HepG2 (cell line): ENCODE data around the gene PALM3. TPM values are rescaled to one million over a fixed set of nuclear protein-coding genes. Genes with fewer than 3 reads are reported as not detected.

ENCODE experiments used
- ATAC-seq: fragments of 200-7000 bp; cut with Tn5 transposase; 3 replicates; pipeline ENCODE4 v1.9.1; 2020; ENCODE audit warnings: mild to moderate bottlenecking, moderate library complexity
- BruUV-seq: library from RNA; stranded (reverse); fragments of 400-500 nt; replicated peaks from 2 replicates; lab custom pipeline; 2021; lab: Mats Ljungman, UMichigan
- CTCF ChIA-PET: fragments of 300-600 bp; formaldehyde crosslinking; extraction: SDS; loops from one replicate; lab custom pipeline; 2021; ENCODE audit warnings: low total read pairs, inconsistent platforms, low intra/inter-chr PET ratio; lab: Yijun Ruan, JAX
- POLR2A ChIA-PET: fragments of 350-600 bp; sonication (Branson Sonifier 250); formaldehyde crosslinking; loops from one replicate; lab custom pipeline; 2020; ENCODE audit warnings: antibody characterized with exemption, inconsistent platforms; lab: Yijun Ruan, JAX
- DNase-seq: peaks from one replicate; pipeline ENCODE4 v3.0.0-alpha.2; 2015; ENCODE audit warnings: low spot score
- FAIRE-seq: peaks from 3 replicates; lab custom pipeline; 2011; peaks lifted over from hg19 to GRCh38; lab: Jason Lieb, UNC
- H2AFZ ChIP-seq: one replicate; pipeline ENCODE4 v1.6.1; 2011; ENCODE audit warnings: low read length, inconsistent platforms
- H3K27ac ChIP-seq: fragments of 300-600 bp; 3 replicates; pipeline ENCODE4 v1.8.0; 2011; ENCODE audit warnings: mixed run types, mild to moderate bottlenecking, mixed read lengths, low read length, inconsistent platforms; ENCODE audit not compliant: insufficient read depth; ENCODE audit errors: extremely low read length
- H3K27me3 ChIP-seq, 2 experiments: fragments of 200-600 bp in 1 of 2; 2 replicates in 1 of 2; 3 replicates in 1 of 2; pipeline versions ENCODE4 v1.6.0 to v1.8.0; 2011; ENCODE audit warnings: low read length in 2 of 2, mild to moderate bottlenecking in 2 of 2, moderate library complexity in 2 of 2, inconsistent platforms in 1 of 2; ENCODE audit not compliant: insufficient read depth in 2 of 2, control insufficient read depth in 1 of 2
- H3K36me3 ChIP-seq, 2 experiments: fragments of 200-600 bp in 1 of 2; replicated peaks in 1 of 2; 2 replicates in 1 of 2; 3 replicates in 1 of 2; pipeline versions ENCODE4 v1.5.1 to v1.8.0; 2011; ENCODE audit warnings: low read length in 2 of 2, inconsistent platforms in 1 of 2; ENCODE audit not compliant: insufficient read depth in 2 of 2, control insufficient read depth in 1 of 2
- H3K4me1 ChIP-seq: 2 replicates; pipeline ENCODE4 v1.5.1; 2012; ENCODE audit warnings: low read length, inconsistent platforms; ENCODE audit not compliant: insufficient read depth
- H3K4me2 ChIP-seq: 2 replicates; pipeline ENCODE4 v1.6.0; 2011; ENCODE audit warnings: low read depth, low read length, inconsistent platforms
- H3K4me3 ChIP-seq, 3 experiments: fragments of 200-600 bp in 1 of 3; sonication (generic), shearing (Covaris generic) in 1 of 3; replicated peaks in 1 of 3; 2 replicates each; pipeline ENCODE4 v1.5.1; 2011 to 2016; ENCODE audit warnings: low read length in 3 of 3, inconsistent platforms in 2 of 3, low read depth in 2 of 3, mild to moderate bottlenecking in 2 of 3, control low read depth in 1 of 3, mixed read lengths in 1 of 3; ENCODE audit not compliant: insufficient read depth in 1 of 3
- H3K79me2 ChIP-seq: one replicate; pipeline ENCODE4 v1.6.1; 2011; ENCODE audit warnings: low read length, inconsistent platforms; ENCODE audit not compliant: insufficient read depth
- H3K9ac ChIP-seq: 2 replicates; pipeline ENCODE4 v1.6.0; 2011; ENCODE audit warnings: mild to moderate bottlenecking, low read depth, low read length, inconsistent platforms; ENCODE audit not compliant: insufficient read depth
- H3K9me3 ChIP-seq: 2 replicates; pipeline ENCODE4 v1.5.1; 2012; ENCODE audit warnings: mild to moderate bottlenecking, low read length
- H4K20me1 ChIP-seq: 2 replicates; pipeline ENCODE4 v1.6.0; 2011; ENCODE audit warnings: inconsistent platforms, mild to moderate bottlenecking, low read length, moderate library complexity; ENCODE audit not compliant: insufficient read depth
- KDM6A ChIP-seq: IDR thresholded peaks from 2 replicates; pipeline ENCODE4 v1.6.1; 2016; ENCODE audit warnings: low read depth
- TP53 ChIP-seq: sonication (generic); formaldehyde crosslinking; conservative IDR thresholded peaks from 2 replicates; pipeline ENCODE4 v1.4.0; 2020; ENCODE audit warnings: missing genetic modification reagents
- ZNF12 ChIP-seq: sonication (generic); formaldehyde crosslinking; IDR thresholded peaks from 2 replicates; pipeline ENCODE4 v1.5.0; 2020; ENCODE audit warnings: missing genetic modification reagents
- ZNF569 ChIP-seq: sonication (generic); formaldehyde crosslinking; IDR thresholded peaks from 2 replicates; pipeline ENCODE4 v1.5.0; 2020; ENCODE audit warnings: mild to moderate bottlenecking, missing genetic modification reagents, moderate library complexity, borderline replicate concordance
- WGBS: methylation state at CpG from one replicate; pipeline ENCODE4 v1.1.6; 2017; ENCODE audit warnings: low lambda C conversion rate; 5-methylcytosine and 5-hydroxymethylcytosine counted together
- in situ Hi-C: cut with HindIII; loops from 2 replicates; pipeline ENCODE4 v1.10.0; 2017; ENCODE audit warnings: low pct_unique_long_range_greater_than_20kb; ENCODE audit not compliant: extremely low pct_ligation_motif_present
- intact Hi-C: fragments of 100-400 bp; cut with micrococcal nuclease; formaldehyde crosslinking; loops from one replicate; pipeline ENCODE4 v1.10.0; 2022; ENCODE audit not compliant: unreplicated experiment
- polyA plus RNA-seq, 8 experiments: library from polyadenylated mRNA; depleted of rRNA in 3 of 8; stranded (reverse) in 7 of 8; unstranded in 1 of 8; fragments of >200 nt; fragmentation: Illumina TruSeq in 4 of 8; extraction: Trizol in 4 of 8; gene quantifications; 2 replicates each; pipeline versions ENCODE4 v1.2.1 to v1.2.3, GENCODE V29; 2011 to 2016; ENCODE audit warnings: low read depth in 4 of 8, missing spikeins in 1 of 8, mixed read lengths in 1 of 8; ENCODE audit not compliant: insufficient read depth in 1 of 8
- total RNA-seq, 5 experiments: library from RNA; depleted of rRNA; stranded (reverse); fragments of >200 nt; fragmentation: Illumina TruSeq; extraction: Trizol; gene quantifications; 2 replicates each; pipeline ENCODE4 v1.2.3, GENCODE V29; 2016; ENCODE audit warnings: low read depth in 1 of 5
- TF ChIP-seq, protein P1 (sequence below): IDR thresholded peaks from 2 replicates; pipeline ENCODE4 v1.6.1; 2016; ENCODE audit warnings: control low read depth
- TF ChIP-seq, protein P2 (sequence below): sonication (generic); formaldehyde crosslinking; IDR thresholded peaks from 2 replicates; pipeline ENCODE4 v1.8.0; 2022; ENCODE audit warnings: mild to moderate bottlenecking, missing genetic modification reagents, moderate library complexity
- TF ChIP-seq, protein P3 (sequence below): sonication (generic); formaldehyde crosslinking; IDR thresholded peaks from 2 replicates; pipeline ENCODE4 v1.4.0; 2020; ENCODE audit warnings: missing genetic modification reagents
- TF ChIP-seq, protein P4 (sequence below): sonication (generic); formaldehyde crosslinking; IDR thresholded peaks from 2 replicates; pipeline ENCODE4 v1.5.1; 2020; ENCODE audit warnings: mild to moderate bottlenecking, missing genetic modification reagents

Gene PALM3
- total and polyA plus RNA-seq, 2 of the 13 experiments (the other 11 are each of a cell fraction or from before 2014, with no cell fraction given), result 0.79 to 2.4 TPM

- Histone ChIP-seq H3K4me2 (no peak overlapping the region), H3K9ac (no peak overlapping the region), H3K27me3 (no peaks in the 10 kb centered on the region), H4K20me1 (no peaks in the 10 kb centered on the region), H3K27ac (no peak overlapping the region), H3K9me3 (no peaks in the 10 kb centered on the region), H3K4me3 (no peak overlapping the region), H3K79me2 (no peaks in the 10 kb centered on the region), H2AFZ (no peak overlapping the region), H3K36me3 (no peaks in the 10 kb centered on the region), H3K4me1 (peaks cover 11% of the 10 kb centered on the region)
- no TSS peak for BruUV-seq
- ChIA-PET CTCF (no interaction called here), POLR2A (interaction anchor here (0.7 to 1.3 kb wide), 2 partner anchors 17 to 891 kb away, joined by 4 to 5 read pairs; partner anchors contain the start of gene MISP3)
- no peak for DNase-seq
- in situ Hi-C loops, result loop anchor here (25.0 kb wide), 1 partner anchor 292 kb away; the partner anchor contains the start of genes C19orf53 and MRI1
- intact Hi-C loops, result no loop called here
- no peak for FAIRE-seq
- no peak for ATAC-seq
- 38% methylated on average over 11 of the region's 11 CpGs for WGBS
- TF ChIP-seq, protein P1, sequence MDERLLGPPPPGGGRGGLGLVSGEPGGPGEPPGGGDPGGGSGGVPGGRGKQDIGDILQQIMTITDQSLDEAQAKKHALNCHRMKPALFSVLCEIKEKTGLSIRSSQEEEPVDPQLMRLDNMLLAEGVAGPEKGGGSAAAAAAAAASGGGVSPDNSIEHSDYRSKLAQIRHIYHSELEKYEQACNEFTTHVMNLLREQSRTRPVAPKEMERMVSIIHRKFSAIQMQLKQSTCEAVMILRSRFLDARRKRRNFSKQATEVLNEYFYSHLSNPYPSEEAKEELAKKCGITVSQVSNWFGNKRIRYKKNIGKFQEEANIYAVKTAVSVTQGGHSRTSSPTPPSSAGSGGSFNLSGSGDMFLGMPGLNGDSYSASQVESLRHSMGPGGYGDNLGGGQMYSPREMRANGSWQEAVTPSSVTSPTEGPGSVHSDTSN, result no peak
- TF ChIP-seq, protein P2, sequence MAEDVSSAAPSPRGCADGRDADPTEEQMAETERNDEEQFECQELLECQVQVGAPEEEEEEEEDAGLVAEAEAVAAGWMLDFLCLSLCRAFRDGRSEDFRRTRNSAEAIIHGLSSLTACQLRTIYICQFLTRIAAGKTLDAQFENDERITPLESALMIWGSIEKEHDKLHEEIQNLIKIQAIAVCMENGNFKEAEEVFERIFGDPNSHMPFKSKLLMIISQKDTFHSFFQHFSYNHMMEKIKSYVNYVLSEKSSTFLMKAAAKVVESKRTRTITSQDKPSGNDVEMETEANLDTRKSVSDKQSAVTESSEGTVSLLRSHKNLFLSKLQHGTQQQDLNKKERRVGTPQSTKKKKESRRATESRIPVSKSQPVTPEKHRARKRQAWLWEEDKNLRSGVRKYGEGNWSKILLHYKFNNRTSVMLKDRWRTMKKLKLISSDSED (CRISPR knock-in tag), result no peak
- TF ChIP-seq ZNF12 (no peak), KDM6A (CRISPR knock-in tag) (no peak), ZNF569 (CRISPR knock-in tag) (no peak), TP53 (CRISPR knock-in tag) (no peak)
- TF ChIP-seq, protein P3, sequence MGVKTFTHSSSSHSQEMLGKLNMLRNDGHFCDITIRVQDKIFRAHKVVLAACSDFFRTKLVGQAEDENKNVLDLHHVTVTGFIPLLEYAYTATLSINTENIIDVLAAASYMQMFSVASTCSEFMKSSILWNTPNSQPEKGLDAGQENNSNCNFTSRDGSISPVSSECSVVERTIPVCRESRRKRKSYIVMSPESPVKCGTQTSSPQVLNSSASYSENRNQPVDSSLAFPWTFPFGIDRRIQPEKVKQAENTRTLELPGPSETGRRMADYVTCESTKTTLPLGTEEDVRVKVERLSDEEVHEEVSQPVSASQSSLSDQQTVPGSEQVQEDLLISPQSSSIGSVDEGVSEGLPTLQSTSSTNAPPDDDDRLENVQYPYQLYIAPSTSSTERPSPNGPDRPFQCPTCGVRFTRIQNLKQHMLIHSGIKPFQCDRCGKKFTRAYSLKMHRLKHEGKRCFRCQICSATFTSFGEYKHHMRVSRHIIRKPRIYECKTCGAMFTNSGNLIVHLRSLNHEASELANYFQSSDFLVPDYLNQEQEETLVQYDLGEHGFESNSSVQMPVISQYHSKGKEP, result no peak
- TF ChIP-seq, protein P4, sequence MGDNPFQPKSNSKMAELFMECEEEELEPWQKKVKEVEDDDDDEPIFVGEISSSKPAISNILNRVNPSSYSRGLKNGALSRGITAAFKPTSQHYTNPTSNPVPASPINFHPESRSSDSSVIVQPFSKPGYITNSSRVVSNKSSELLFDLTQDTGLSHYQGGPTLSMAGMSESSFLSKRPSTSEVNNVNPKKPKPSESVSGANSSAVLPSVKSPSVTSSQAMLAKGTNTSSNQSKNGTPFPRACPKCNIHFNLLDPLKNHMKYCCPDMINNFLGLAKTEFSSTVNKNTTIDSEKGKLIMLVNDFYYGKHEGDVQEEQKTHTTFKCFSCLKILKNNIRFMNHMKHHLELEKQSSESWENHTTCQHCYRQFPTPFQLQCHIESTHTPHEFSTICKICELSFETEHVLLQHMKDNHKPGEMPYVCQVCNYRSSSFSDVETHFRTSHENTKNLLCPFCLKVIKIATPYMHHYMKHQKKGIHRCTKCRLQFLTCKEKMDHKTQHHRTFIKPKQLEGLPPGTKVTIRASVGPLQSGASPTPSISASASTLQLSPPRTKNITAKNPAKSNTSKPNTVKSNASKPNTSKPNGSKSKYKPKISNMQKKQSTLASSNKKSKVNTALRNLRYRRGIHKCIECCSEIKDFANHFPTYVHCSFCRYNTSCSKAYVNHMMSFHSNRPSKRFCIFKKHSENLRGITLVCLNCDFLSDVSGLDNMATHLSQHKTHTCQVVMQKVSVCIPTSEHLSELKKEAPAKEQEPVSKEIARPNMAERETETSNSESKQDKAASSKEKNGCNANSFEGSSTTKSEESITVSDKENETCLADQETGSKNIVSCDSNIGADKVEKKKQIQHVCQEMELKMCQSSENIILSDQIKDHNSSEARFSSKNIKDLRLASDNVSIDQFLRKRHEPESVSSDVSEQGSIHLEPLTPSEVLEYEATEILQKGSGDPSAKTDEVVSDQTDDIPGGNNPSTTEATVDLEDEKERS (CRISPR knock-in tag), result no peak
These were observed 7.2 kb downstream of the PALM3 start for GRCh38 chr19:14054721-14055120.
